IMR-90 (cell line): ENCODE results near the gene KRTAP29-1. TPM values are rescaled to one million over a fixed set of nuclear protein-coding genes. Genes with fewer than 3 reads are reported as not detected.

Experiments used
- ATAC-seq: fragments of 200-7000 bp; cut with Tn5 transposase; 2 replicates; pipeline ENCODE4 v1.9.1; 2020; ENCODE audit warnings: low read depth, mild to moderate bottlenecking, moderate library complexity
- BruUV-seq: library from RNA; stranded (reverse); fragments of 400-500 nt; replicated peaks from 2 replicates; lab custom pipeline; 2021; lab: Mats Ljungman, UMichigan
- CTCF ChIA-PET: fragments of 300-600 bp; formaldehyde crosslinking; extraction: SDS; loops from one replicate; lab custom pipeline; 2021; ENCODE audit warnings: antibody characterized with exemption; lab: Yijun Ruan, JAX
- POLR2A ChIA-PET: fragments of 300-600 bp; sonication (Branson Sonifier 250); formaldehyde crosslinking; loops from one replicate; lab custom pipeline; 2022; ENCODE audit warnings: antibody characterized with exemption; ENCODE audit not compliant: unreplicated experiment; lab: Charles Lee
- DNase-seq: peaks from one replicate; pipeline ENCODE4 v3.0.0; 2013
- H2AFZ ChIP-seq: replicated peaks from 2 replicates; pipeline ENCODE3; 2013; ENCODE audit warnings: low read length, mild to moderate bottlenecking; ENCODE audit not compliant: poor library complexity
- H2AK5ac ChIP-seq: 2 replicates; pipeline ENCODE4 v1.6.1; 2013; ENCODE audit warnings: low read depth, low read length, inconsistent platforms
- H2AK9ac ChIP-seq: replicated peaks from 2 replicates; pipeline ENCODE3; 2013; ENCODE audit warnings: mild to moderate bottlenecking, low read depth, low read length, moderate library complexity; ENCODE audit not compliant: poor library complexity
- H2BK120ac ChIP-seq: 2 replicates; pipeline ENCODE4 v1.6.1; 2013; ENCODE audit warnings: low read depth, low read length, inconsistent platforms
- H2BK15ac ChIP-seq: 3 replicates; pipeline ENCODE4 v1.6.1; 2013; ENCODE audit warnings: low read depth, low read length, inconsistent platforms
- H2BK20ac ChIP-seq: 2 replicates; pipeline ENCODE4 v1.6.1; 2013; ENCODE audit warnings: low read depth, mild to moderate bottlenecking, inconsistent platforms, low read length, moderate library complexity
- H2BK5ac ChIP-seq: 2 replicates; pipeline ENCODE4 v1.6.1; 2013; ENCODE audit warnings: mild to moderate bottlenecking, low read depth, low read length, inconsistent platforms; ENCODE audit not compliant: poor library complexity, severe bottlenecking
- H3K14ac ChIP-seq: replicated peaks from 2 replicates; pipeline ENCODE4 v1.6.1; 2013; ENCODE audit warnings: low read depth, low read length, inconsistent platforms
- H3K18ac ChIP-seq: 2 replicates; pipeline ENCODE4 v1.6.1; 2013; ENCODE audit warnings: low read depth, low read length, control low read depth
- H3K23ac ChIP-seq: 2 replicates; pipeline ENCODE4 v1.6.1; 2013; ENCODE audit warnings: low read depth, low read length, inconsistent platforms
- H3K27ac ChIP-seq: 2 replicates; pipeline ENCODE4 v1.5.1; 2013; ENCODE audit warnings: mild to moderate bottlenecking, control low read depth, low read length; ENCODE audit not compliant: insufficient read depth
- H3K27me3 ChIP-seq: 2 replicates; pipeline ENCODE4 v1.6.1; 2013; ENCODE audit warnings: low read length; ENCODE audit not compliant: control insufficient read depth, insufficient read depth
- H3K36me3 ChIP-seq: 2 replicates; pipeline ENCODE4 v1.6.1; 2013; ENCODE audit warnings: low read length, mixed read lengths; ENCODE audit not compliant: control insufficient read depth, insufficient read depth
- H3K4ac ChIP-seq: 2 replicates; pipeline ENCODE4 v1.6.1; 2013; ENCODE audit warnings: low read depth, low read length, inconsistent platforms
- H3K4me1 ChIP-seq: 2 replicates; pipeline ENCODE4 v1.6.1; 2013; ENCODE audit warnings: low read length, mixed read lengths; ENCODE audit not compliant: control insufficient read depth, insufficient read depth
- H3K4me2 ChIP-seq: 2 replicates; pipeline ENCODE4 v1.6.1; 2013; ENCODE audit warnings: low read depth, mild to moderate bottlenecking, control low read depth, low read length, moderate library complexity
- H3K4me3 ChIP-seq: 2 replicates; pipeline ENCODE4 v1.5.1; 2013; ENCODE audit warnings: low read depth, mild to moderate bottlenecking, control low read depth, low read length, moderate library complexity; ENCODE audit not compliant: insufficient read depth
- H3K56ac ChIP-seq: 2 replicates; pipeline ENCODE4 v1.6.1; 2013; ENCODE audit warnings: low read length, inconsistent platforms; ENCODE audit not compliant: insufficient read depth; ENCODE audit errors: extremely low read depth
- H3K79me1 ChIP-seq, 2 experiments: 2 replicates each; pipeline ENCODE4 v1.6.1; 2013; ENCODE audit warnings: low read length in 2 of 2, inconsistent platforms in 1 of 2, low read depth in 1 of 2
- H3K9ac ChIP-seq: 2 replicates; pipeline ENCODE4 v1.6.1; 2013; ENCODE audit warnings: low read depth, low read length, control low read depth
- H3K9me1 ChIP-seq: 2 replicates; pipeline ENCODE4 v1.6.1; 2013; ENCODE audit warnings: low read length, inconsistent platforms; ENCODE audit not compliant: insufficient read depth
- H3K9me3 ChIP-seq: 2 replicates; pipeline ENCODE4 v1.6.1; 2013; ENCODE audit warnings: low read length; ENCODE audit not compliant: control insufficient read depth, insufficient read depth
- H4K20me1 ChIP-seq: 2 replicates; pipeline ENCODE4 v1.6.1; 2013; ENCODE audit warnings: low read length, inconsistent platforms; ENCODE audit not compliant: insufficient read depth
- H4K5ac ChIP-seq: 2 replicates; pipeline ENCODE4 v1.6.1; 2013; ENCODE audit warnings: mild to moderate bottlenecking, low read depth, low read length, control low read depth
- H4K8ac ChIP-seq, 2 experiments: 2 replicates each; pipeline ENCODE4 v1.6.1; 2013; ENCODE audit warnings: low read depth in 2 of 2, low read length in 2 of 2, control low read depth in 1 of 2, inconsistent platforms in 1 of 2
- H4K91ac ChIP-seq: 2 replicates; pipeline ENCODE4 v1.6.1; 2013; ENCODE audit warnings: low read depth, low read length, inconsistent platforms; ENCODE audit not compliant: insufficient read depth
- BHLHE40 ChIP-seq: fragments of 150-350 bp; IDR thresholded peaks from 2 replicates; pipeline ENCODE4 v1.6.1; 2016; ENCODE audit warnings: mild to moderate bottlenecking, low read depth, low read length
- CEBPB ChIP-seq: IDR thresholded peaks from 2 replicates; pipeline ENCODE4 v1.6.1; 2012; ENCODE audit warnings: low read depth, low read length, improper control_type of control experiment
- CHD1 ChIP-seq: IDR thresholded peaks from 2 replicates; pipeline ENCODE4 v1.6.1; 2012; ENCODE audit warnings: low read depth, low read length, improper control_type of control experiment
- FOS ChIP-seq: fragments of 150-350 bp; IDR thresholded peaks from 2 replicates; pipeline ENCODE4 v1.6.1; 2016; ENCODE audit warnings: low read depth, low read length
- MAFK ChIP-seq: IDR thresholded peaks from 2 replicates; pipeline ENCODE4 v1.6.1; 2012; ENCODE audit warnings: low read depth, low read length, improper control_type of control experiment
- MAZ ChIP-seq: IDR thresholded peaks from 2 replicates; pipeline ENCODE4 v1.6.1; 2012; ENCODE audit warnings: low read depth, mild to moderate bottlenecking, low read length, improper control_type of control experiment, moderate library complexity, borderline replicate concordance
- MXI1 ChIP-seq: IDR thresholded peaks from 2 replicates; pipeline ENCODE4 v1.6.1; 2012; ENCODE audit warnings: low read depth, mild to moderate bottlenecking, low read length, moderate library complexity, borderline replicate concordance
- NFE2L2 ChIP-seq: fragments of 150-350 bp; IDR thresholded peaks from 2 replicates; pipeline ENCODE4 v1.6.1; 2016; ENCODE audit warnings: low read depth, mild to moderate bottlenecking, low read length
- POLR2A ChIP-seq: IDR thresholded peaks from 2 replicates; pipeline ENCODE4 v1.6.1; 2012; ENCODE audit warnings: mild to moderate bottlenecking, low read depth, low read length
- RAD21 ChIP-seq: IDR thresholded peaks from 2 replicates; pipeline ENCODE4 v1.6.1; 2012; ENCODE audit warnings: low read length, improper control_type of control experiment
- RCOR1 ChIP-seq: IDR thresholded peaks from 2 replicates; pipeline ENCODE4 v1.6.1; 2012; ENCODE audit warnings: mild to moderate bottlenecking, low read length, improper control_type of control experiment; ENCODE audit not compliant: insufficient replicate concordance
- RFX5 ChIP-seq: IDR thresholded peaks from 2 replicates; pipeline ENCODE4 v1.8.0; 2012; ENCODE audit warnings: low read depth, mild to moderate bottlenecking, low read length, moderate library complexity
- SMC3 ChIP-seq: fragments of 150-350 bp; IDR thresholded peaks from 2 replicates; pipeline ENCODE4 v1.6.1; 2016; ENCODE audit warnings: low read depth, mild to moderate bottlenecking, antibody characterized with exemption, low read length, moderate library complexity
- WGBS, 2 experiments: methylation state at CpG; one replicate each; pipeline versions ENCODE4 v1.1.5 to v1.1.7; 2013; ENCODE audit warnings: missing lambda C conversion rate in 2 of 2; ENCODE audit not compliant: insufficient read length in 1 of 2; ENCODE audit errors: extremely low coverage in 2 of 2; 5-methylcytosine and 5-hydroxymethylcytosine counted together
- dilution Hi-C: fragments of 300-500 bp; cut with HindIII; formaldehyde crosslinking; loops from one replicate; pipeline ENCODE4 v1.14.3; 2018; ENCODE audit warnings: low sequenced_read_pairs; ENCODE audit not compliant: unreplicated experiment
- in situ Hi-C: fragments of 300-500 bp; cut with MboI; formaldehyde crosslinking; loops from 3 replicates; pipeline ENCODE4 v1.14.3; 2019; ENCODE audit warnings: low sequenced_read_pairs, inconsistent platforms, mixed read lengths
- intact Hi-C: fragments of 100-400 bp; cut with micrococcal nuclease; formaldehyde crosslinking; loops from 2 replicates; pipeline ENCODE4 v1.10.0; 2022
- polyA plus RNA-seq, 3 experiments: library from polyadenylated mRNA; depleted of rRNA; stranded (reverse); fragments of >200 nt; gene quantifications; 2 replicates each; pipeline ENCODE4 v1.2.3, GENCODE V29; 2012; ENCODE audit warnings: low replicate concordance in 1 of 3
- total RNA-seq: library from RNA; depleted of rRNA; stranded (reverse); fragments of >200 nt; gene quantifications from 2 replicates; pipeline ENCODE4 v1.2.3, GENCODE V29; 2012
- TF ChIP-seq, protein P1 (sequence below): fragments of 150-350 bp; IDR thresholded peaks from 2 replicates; pipeline ENCODE4 v1.6.1; 2017; ENCODE audit warnings: mild to moderate bottlenecking, antibody characterized with exemption, low read length, low read depth
- TF ChIP-seq, protein P2 (sequence below): fragments of 150-350 bp; IDR thresholded peaks from 2 replicates; pipeline ENCODE4 v1.6.1; 2016; ENCODE audit warnings: low read depth, mild to moderate bottlenecking, low read length, moderate library complexity, borderline replicate concordance
- TF ChIP-seq, protein P3 (sequence below): conservative IDR thresholded peaks from 2 replicates; pipeline ENCODE4 v1.5.1; 2012; ENCODE audit warnings: mild to moderate bottlenecking, low read depth, low read length, improper control_type of control experiment

KRTAP29-1 gene
- total and polyA plus RNA-seq, 2 of the 4 experiments (the other 2 are of a cell fraction): not detected

DNA sequence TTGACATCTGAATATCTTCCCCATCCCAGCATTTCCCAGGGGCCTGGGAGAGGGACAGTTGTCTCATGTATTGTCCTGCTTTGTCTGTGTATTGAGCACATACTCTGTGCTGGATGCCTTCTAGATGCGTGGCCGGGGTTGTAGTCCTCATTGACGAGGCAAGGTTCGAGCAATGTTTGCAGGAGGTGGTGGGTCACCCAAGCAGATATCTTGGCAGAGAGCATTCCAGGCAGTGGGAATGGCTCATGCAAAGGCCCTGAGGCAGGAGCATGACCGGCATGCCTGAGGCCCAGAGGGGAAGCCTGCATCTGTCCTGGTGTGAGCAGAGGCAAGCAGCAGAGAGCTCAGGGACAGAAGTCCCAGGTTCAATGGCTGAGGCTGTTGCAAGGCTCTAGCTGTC, 30.4 kb upstream of the KRTAP29-1 start:
- intact Hi-C loops (no loop called here), in situ Hi-C loops (loop anchor here (5.0 kb wide), 1 partner anchor 329 kb away; no protein-coding TSS in a partner anchor), dilution Hi-C loops (no loop called here)
- Histone ChIP-seq H2BK20ac (no peak overlapping the region), H4K20me1 (no peaks in the 10 kb centered on the region), H3K27ac (no peak overlapping the region), H2BK5ac (no peak overlapping the region), H3K9me3 (no peaks in the 10 kb centered on the region), H3K79me1 (no peaks in the 10 kb centered on the region), H3K56ac (no peak overlapping the region), H3K9ac (no peak overlapping the region), H3K14ac (no peak overlapping the region), H2BK15ac (no peak overlapping the region), H4K8ac (no peak overlapping the region), H2AFZ (no peak overlapping the region), H2BK120ac (no peak overlapping the region), H3K27me3 (peaks cover 3% of the 10 kb centered on the region), H4K5ac (no peak overlapping the region), H3K4me2 (no peak overlapping the region), H3K4ac (no peak overlapping the region), H3K23ac (no peak overlapping the region), H3K4me3 (no peak overlapping the region), H2AK9ac (no peak overlapping the region), H3K18ac (no peak overlapping the region), H3K4me1 (no peaks in the 10 kb centered on the region), H2AK5ac (no peak overlapping the region), H4K91ac (no peak overlapping the region), H3K9me1 (peaks cover 3% of the 10 kb centered on the region; the same call in 1 of the 2 replicates), H3K36me3 (no peaks in the 10 kb centered on the region)
- ATAC-seq: no peak
- TF ChIP-seq NFE2L2: no peak
- TF ChIP-seq BHLHE40: no peak
- no peak for TF ChIP-seq CHD1
- TF ChIP-seq, protein P1, sequence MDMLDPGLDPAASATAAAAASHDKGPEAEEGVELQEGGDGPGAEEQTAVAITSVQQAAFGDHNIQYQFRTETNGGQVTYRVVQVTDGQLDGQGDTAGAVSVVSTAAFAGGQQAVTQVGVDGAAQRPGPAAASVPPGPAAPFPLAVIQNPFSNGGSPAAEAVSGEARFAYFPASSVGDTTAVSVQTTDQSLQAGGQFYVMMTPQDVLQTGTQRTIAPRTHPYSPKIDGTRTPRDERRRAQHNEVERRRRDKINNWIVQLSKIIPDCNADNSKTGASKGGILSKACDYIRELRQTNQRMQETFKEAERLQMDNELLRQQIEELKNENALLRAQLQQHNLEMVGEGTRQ: no peak
- no peak for TF ChIP-seq CEBPB
- TF ChIP-seq MXI1: no peak
- TF ChIP-seq SMC3: no peak
- TF ChIP-seq RCOR1: no peak
- TF ChIP-seq, protein P2, sequence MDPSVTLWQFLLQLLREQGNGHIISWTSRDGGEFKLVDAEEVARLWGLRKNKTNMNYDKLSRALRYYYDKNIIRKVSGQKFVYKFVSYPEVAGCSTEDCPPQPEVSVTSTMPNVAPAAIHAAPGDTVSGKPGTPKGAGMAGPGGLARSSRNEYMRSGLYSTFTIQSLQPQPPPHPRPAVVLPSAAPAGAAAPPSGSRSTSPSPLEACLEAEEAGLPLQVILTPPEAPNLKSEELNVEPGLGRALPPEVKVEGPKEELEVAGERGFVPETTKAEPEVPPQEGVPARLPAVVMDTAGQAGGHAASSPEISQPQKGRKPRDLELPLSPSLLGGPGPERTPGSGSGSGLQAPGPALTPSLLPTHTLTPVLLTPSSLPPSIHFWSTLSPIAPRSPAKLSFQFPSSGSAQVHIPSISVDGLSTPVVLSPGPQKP: no peak
- TF ChIP-seq RAD21: no peak
- no peak for TF ChIP-seq FOS
- no peak for TF ChIP-seq POLR2A
- TF ChIP-seq RFX5: no peak
- TF ChIP-seq, protein P3, sequence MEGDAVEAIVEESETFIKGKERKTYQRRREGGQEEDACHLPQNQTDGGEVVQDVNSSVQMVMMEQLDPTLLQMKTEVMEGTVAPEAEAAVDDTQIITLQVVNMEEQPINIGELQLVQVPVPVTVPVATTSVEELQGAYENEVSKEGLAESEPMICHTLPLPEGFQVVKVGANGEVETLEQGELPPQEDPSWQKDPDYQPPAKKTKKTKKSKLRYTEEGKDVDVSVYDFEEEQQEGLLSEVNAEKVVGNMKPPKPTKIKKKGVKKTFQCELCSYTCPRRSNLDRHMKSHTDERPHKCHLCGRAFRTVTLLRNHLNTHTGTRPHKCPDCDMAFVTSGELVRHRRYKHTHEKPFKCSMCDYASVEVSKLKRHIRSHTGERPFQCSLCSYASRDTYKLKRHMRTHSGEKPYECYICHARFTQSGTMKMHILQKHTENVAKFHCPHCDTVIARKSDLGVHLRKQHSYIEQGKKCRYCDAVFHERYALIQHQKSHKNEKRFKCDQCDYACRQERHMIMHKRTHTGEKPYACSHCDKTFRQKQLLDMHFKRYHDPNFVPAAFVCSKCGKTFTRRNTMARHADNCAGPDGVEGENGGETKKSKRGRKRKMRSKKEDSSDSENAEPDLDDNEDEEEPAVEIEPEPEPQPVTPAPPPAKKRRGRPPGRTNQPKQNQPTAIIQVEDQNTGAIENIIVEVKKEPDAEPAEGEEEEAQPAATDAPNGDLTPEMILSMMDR: no peak
- no peak for TF ChIP-seq MAZ
- TF ChIP-seq MAFK: no peak
- BruUV-seq: no TSS peak
- POLR2A ChIA-PET: no interaction called here
- WGBS, 2 experiments: 93% methylated on average over 5 of the region's 5 CpGs; no CpG with 5 or more reads in 1 of the 2 experiments
- CTCF ChIA-PET: no interaction called here
- DNase-seq: no peak
